Fibroblast of lung (primary cell): ENCODE results near the gene FLRT2.

Source experiments
- EZH2 ChIP-seq: IDR thresholded peaks from 2 replicates; pipeline ENCODE4 v1.5.1; 2012; ENCODE audit warnings: low read length, control low read depth, mild to moderate bottlenecking; ENCODE audit errors: missing control alignments
- TF ChIP-seq, protein P1 (sequence below), 2 donors: IDR thresholded peaks in 1 of 2; conservative IDR thresholded peaks in 1 of 2; 1 replicate in 1 of 2; 2 replicates in 1 of 2; pipeline ENCODE4 v1.5.1; 2011 to 2012; ENCODE audit warnings: low read length in 2 of 2, control low read depth in 1 of 2, inconsistent platforms in 1 of 2, low read depth in 1 of 2, mild to moderate bottlenecking in 1 of 2

DNA sequence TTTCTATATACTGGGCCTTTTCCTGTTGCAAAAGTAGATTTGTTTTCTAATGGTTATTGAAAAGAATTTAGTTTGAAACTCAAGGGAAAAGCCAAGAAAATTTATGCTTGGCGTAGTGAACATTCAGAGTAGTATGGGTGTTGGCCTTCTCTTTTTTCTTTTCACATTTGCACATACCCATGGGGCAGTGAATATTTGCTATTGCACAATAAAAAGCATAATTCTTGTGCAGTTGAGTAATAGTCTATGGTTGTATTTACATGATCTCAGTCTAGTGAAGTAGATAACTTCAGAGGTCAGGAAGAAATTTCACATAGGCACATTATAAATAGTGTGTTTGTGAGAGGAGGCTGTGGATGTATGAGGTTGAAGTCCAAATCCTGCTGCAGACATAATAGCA lies 158.1 kb downstream of the FLRT2 start:
- TF ChIP-seq, protein P1, sequence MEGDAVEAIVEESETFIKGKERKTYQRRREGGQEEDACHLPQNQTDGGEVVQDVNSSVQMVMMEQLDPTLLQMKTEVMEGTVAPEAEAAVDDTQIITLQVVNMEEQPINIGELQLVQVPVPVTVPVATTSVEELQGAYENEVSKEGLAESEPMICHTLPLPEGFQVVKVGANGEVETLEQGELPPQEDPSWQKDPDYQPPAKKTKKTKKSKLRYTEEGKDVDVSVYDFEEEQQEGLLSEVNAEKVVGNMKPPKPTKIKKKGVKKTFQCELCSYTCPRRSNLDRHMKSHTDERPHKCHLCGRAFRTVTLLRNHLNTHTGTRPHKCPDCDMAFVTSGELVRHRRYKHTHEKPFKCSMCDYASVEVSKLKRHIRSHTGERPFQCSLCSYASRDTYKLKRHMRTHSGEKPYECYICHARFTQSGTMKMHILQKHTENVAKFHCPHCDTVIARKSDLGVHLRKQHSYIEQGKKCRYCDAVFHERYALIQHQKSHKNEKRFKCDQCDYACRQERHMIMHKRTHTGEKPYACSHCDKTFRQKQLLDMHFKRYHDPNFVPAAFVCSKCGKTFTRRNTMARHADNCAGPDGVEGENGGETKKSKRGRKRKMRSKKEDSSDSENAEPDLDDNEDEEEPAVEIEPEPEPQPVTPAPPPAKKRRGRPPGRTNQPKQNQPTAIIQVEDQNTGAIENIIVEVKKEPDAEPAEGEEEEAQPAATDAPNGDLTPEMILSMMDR (conservative IDR thresholded peaks at IDR 0.05 in 1 of 2, IDR thresholded peaks at IDR 0.05 in 1 of 2; ENCODE audit: low read depth in 1 of 2, low read length in 2 of 2): no peak
- no peak for TF ChIP-seq EZH2
